Ishikawa (cell line): Measurements from ENCODE around the gene PKNOX1.

Source experiments
- CEBPB ChIP-seq: IDR thresholded peaks from 2 replicates; pipeline ENCODE4 v1.6.1; 2012
- CREB1 ChIP-seq: IDR thresholded peaks from 2 replicates; pipeline ENCODE4 v1.6.1; 2012; ENCODE audit warnings: low read depth
- EGR1 ChIP-seq: IDR thresholded peaks from 2 replicates; pipeline ENCODE4 v1.6.1; 2012
- EP300 ChIP-seq: IDR thresholded peaks from 2 replicates; pipeline ENCODE4 v1.6.1; 2012; ENCODE audit warnings: borderline replicate concordance
- FOXM1 ChIP-seq: IDR thresholded peaks from 2 replicates; pipeline ENCODE4 v1.6.1; 2012; ENCODE audit warnings: low read depth, borderline replicate concordance
- MAX ChIP-seq: IDR thresholded peaks from 2 replicates; pipeline ENCODE4 v1.6.1; 2012
- NFIC ChIP-seq: IDR thresholded peaks from 2 replicates; pipeline ENCODE4 v1.6.1; 2012
- RAD21 ChIP-seq: IDR thresholded peaks from 2 replicates; pipeline ENCODE4 v1.6.1; 2012; ENCODE audit warnings: low read depth
- REST ChIP-seq: IDR thresholded peaks from 2 replicates; pipeline ENCODE4 v1.6.1; 2012; ENCODE audit warnings: low read depth, mild to moderate bottlenecking
- TAF1 ChIP-seq: IDR thresholded peaks from 2 replicates; pipeline ENCODE4 v1.6.1; 2012; ENCODE audit warnings: low read depth, mild to moderate bottlenecking
- TCF12 ChIP-seq: IDR thresholded peaks from 2 replicates; pipeline ENCODE4 v1.6.1; 2012; ENCODE audit warnings: low read depth
- TEAD4 ChIP-seq: IDR thresholded peaks from 2 replicates; pipeline ENCODE4 v1.6.1; 2012
- USF1 ChIP-seq: IDR thresholded peaks from 2 replicates; pipeline ENCODE4 v1.6.1; 2012
- YY1 ChIP-seq: IDR thresholded peaks from 2 replicates; pipeline ENCODE4 v1.6.1; 2012; ENCODE audit warnings: low read depth
- ZBTB7A ChIP-seq: IDR thresholded peaks from 2 replicates; pipeline ENCODE4 v1.6.1; 2012; ENCODE audit warnings: low read depth

PKNOX1 gene

GRCh38 chr21:43020177-43020576 is 45.8 kb downstream of the PKNOX1 start:
- TF ChIP-seq EGR1 (no peak), TEAD4 (no peak), TCF12 (no peak), ZBTB7A (no peak)

- TF ChIP-seq TCF12 (no peak), USF1 (peak; percentile 56; the same call in 1 of the 2 replicates), RAD21 (no peak), CREB1 (no peak), NFIC (no peak), ZBTB7A (no peak), EP300 (peak; percentile 60; the same call in 1 of the 2 replicates), FOXM1 (no peak), CEBPB (no peak), MAX (no peak), REST (no peak)
Measured at GRCh38 chr21:43020771-43021170, 46.4 kb downstream of the PKNOX1 start.

- TF ChIP-seq TCF12 (no peak), YY1 (no peak), CEBPB (no peak), USF1 (no peak), TAF1 (no peak), NFIC (no peak), REST (no peak)
Measured at GRCh38 chr21:43021191-43021590, 46.8 kb downstream of the PKNOX1 start.

- TF ChIP-seq CREB1 (no peak), CEBPB (no peak), FOXM1 (no peak), TAF1 (no peak), ZBTB7A (no peak), EGR1 (no peak), TCF12 (no peak), NFIC (no peak)
Measured at GRCh38 chr21:43021756-43022600, 47.6 kb downstream of the PKNOX1 start.

GRCh38 chr21:43023175-43023574 is 48.8 kb downstream of the PKNOX1 start:
- TF ChIP-seq REST, result no peak
- TF ChIP-seq CREB1, result no peak
- no peak for TF ChIP-seq TAF1
- no peak for TF ChIP-seq NFIC
- no peak for TF ChIP-seq USF1
- TF ChIP-seq RAD21, result no peak
- no peak for TF ChIP-seq EGR1
